Measurements from ENCODE around the gene C16orf95.
A peak's percentile ranks its signal among the peaks of the same experiment; 100 is the strongest.

C16orf95 gene

DNA sequence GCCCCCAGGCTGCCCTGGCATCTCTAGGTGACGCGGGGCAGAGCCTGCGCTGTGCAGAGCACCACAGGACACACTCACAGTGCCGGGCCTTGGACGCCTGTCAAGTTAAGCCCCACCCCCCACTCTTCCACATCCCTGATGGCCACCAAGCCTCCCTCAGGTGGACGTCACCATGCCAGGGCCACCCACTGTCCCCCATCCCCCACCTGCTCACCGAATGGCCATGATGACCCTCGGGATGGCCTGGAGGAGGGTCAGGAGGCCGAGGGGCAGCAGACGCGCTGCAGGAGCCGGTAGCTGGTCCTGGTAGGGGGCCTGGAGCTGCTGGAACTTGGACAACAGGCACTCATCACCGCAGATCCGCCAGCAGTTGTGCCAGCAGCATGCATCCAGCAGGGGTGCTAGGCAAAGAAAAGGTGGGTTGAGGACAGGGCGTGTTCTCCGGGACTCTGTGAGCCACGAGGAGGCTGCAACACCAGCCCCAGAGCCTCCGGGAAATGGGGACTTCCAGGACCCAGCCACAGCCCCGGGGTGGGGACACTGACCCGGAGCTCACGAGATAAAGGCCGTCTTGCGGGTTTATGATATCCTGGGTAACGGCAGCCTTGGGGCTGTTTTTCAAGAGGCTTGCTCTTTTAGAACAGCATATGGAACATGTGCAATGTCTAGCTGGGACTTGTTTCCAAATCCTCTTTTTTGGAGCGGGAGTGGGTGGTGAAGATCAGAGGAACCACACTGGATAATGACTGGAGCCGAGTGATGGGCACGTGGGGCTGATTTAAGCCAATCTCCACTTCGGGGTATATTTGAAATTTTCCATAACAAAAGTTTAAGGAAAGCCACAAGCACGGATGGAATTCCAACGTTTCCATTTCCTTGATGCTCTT is 11.4 kb downstream of the C16orf95 start:
- Histone ChIP-seq H3K4me1 (ENCODE audit: insufficient read depth, poor library complexity, severe bottlenecking) (no peaks in the 10 kb centered on the region), H3K9me3 (ENCODE audit: severe bottlenecking) (no peaks in the 10 kb centered on the region), H3K36me3 (ENCODE audit: low read depth) (no peaks in the 10 kb centered on the region), H3K4me3 (ENCODE audit: severe bottlenecking) (no peak overlapping the region), H3K27me3 (ENCODE audit: insufficient read depth, poor library complexity, severe bottlenecking) (no peaks in the 10 kb centered on the region), H3K27ac (ENCODE audit: poor library complexity, severe bottlenecking) (no peak overlapping the region)
- ATAC-seq (ENCODE audit: low read depth) (no peak; the same call in 2 of the 3 replicates), DNase-seq (ENCODE audit: low spot score) (no peak)
- TF ChIP-seq, protein P1, sequence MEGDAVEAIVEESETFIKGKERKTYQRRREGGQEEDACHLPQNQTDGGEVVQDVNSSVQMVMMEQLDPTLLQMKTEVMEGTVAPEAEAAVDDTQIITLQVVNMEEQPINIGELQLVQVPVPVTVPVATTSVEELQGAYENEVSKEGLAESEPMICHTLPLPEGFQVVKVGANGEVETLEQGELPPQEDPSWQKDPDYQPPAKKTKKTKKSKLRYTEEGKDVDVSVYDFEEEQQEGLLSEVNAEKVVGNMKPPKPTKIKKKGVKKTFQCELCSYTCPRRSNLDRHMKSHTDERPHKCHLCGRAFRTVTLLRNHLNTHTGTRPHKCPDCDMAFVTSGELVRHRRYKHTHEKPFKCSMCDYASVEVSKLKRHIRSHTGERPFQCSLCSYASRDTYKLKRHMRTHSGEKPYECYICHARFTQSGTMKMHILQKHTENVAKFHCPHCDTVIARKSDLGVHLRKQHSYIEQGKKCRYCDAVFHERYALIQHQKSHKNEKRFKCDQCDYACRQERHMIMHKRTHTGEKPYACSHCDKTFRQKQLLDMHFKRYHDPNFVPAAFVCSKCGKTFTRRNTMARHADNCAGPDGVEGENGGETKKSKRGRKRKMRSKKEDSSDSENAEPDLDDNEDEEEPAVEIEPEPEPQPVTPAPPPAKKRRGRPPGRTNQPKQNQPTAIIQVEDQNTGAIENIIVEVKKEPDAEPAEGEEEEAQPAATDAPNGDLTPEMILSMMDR (IDR thresholded peaks at IDR 0.05; ENCODE audit: poor library complexity, severe bottlenecking), result no peak

DNA sequence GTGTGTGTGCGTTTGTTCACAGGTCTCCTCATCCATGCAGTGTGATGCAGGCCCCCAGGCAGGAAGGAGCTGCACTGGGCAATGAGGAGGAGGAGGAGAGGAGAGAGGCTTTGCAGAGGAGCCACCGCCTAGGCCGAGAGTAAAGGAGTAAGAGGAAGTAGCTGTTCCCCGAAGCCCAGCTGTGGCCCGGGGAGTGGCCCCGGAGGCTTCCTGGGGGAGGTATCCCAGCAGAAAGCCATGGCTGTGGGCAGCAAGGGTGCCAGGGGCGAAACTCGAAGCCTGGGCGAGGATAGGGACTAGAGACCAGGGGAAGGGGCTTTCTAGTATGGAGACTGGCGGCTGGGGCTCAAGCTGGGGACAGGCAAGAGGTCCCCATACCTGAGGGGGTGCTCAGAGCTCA is 12.2 kb downstream of the C16orf95 start:
- TF ChIP-seq, protein P1 (IDR thresholded peaks at IDR 0.05; ENCODE audit: poor library complexity, severe bottlenecking), result no peak
- H3K27me3 ChIP-seq (ENCODE audit: insufficient read depth, poor library complexity, severe bottlenecking), result no peaks in the 10 kb centered on the region
- H3K4me1 ChIP-seq (ENCODE audit: insufficient read depth, poor library complexity, severe bottlenecking), result no peaks in the 10 kb centered on the region
- H3K36me3 ChIP-seq (ENCODE audit: low read depth), result no peaks in the 10 kb centered on the region
- DNase-seq (ENCODE audit: low spot score) (no peak), ATAC-seq (ENCODE audit: low read depth) (no peak)
- no peak overlapping the region for H3K27ac ChIP-seq (ENCODE audit: poor library complexity, severe bottlenecking)
- H3K4me3 ChIP-seq (ENCODE audit: severe bottlenecking), result no peak overlapping the region
- no peaks in the 10 kb centered on the region for H3K9me3 ChIP-seq (ENCODE audit: severe bottlenecking)

DNA sequence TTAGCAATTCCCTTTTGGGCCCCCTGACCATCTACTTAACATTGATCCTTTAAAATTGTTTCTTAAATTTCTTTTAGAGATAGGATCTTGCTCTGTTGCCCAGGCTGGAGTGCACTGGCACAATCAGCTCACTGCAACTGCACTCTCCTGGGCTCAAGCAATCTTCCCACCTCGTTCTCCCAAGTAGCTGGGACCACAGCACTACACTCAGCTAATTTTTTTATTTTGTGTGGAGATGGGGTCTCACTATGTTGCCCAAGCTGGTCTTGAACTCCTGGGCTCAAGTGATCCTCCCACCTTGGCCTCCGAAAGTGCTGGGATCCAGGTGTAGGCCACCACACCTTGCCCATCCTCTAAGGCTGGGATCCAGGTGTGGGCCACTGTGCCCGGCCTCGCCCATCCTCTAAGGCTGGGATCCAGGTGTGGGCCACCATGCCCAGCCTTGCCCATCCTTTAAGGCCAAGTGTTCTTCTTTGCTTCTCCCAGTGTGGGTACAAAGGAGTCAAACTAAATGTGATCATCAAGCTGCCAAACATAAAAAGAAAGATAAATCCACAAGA is 13.2 kb downstream of the C16orf95 start:
- no peaks in the 10 kb centered on the region for H3K27me3 ChIP-seq (ENCODE audit: insufficient read depth, poor library complexity, severe bottlenecking)
- no peak overlapping the region for H3K4me3 ChIP-seq (ENCODE audit: severe bottlenecking)
- H3K27ac ChIP-seq (ENCODE audit: poor library complexity, severe bottlenecking), result no peak overlapping the region
- no peaks in the 10 kb centered on the region for H3K9me3 ChIP-seq (ENCODE audit: severe bottlenecking)
- DNase-seq (ENCODE audit: low spot score) (peak; percentile 27), ATAC-seq (ENCODE audit: low read depth) (no peak)
- no peaks in the 10 kb centered on the region for H3K36me3 ChIP-seq (ENCODE audit: low read depth)
- no peaks in the 10 kb centered on the region for H3K4me1 ChIP-seq (ENCODE audit: insufficient read depth, poor library complexity, severe bottlenecking)
- TF ChIP-seq, protein P1 (IDR thresholded peaks at IDR 0.05; ENCODE audit: poor library complexity, severe bottlenecking), result no peak

DNA sequence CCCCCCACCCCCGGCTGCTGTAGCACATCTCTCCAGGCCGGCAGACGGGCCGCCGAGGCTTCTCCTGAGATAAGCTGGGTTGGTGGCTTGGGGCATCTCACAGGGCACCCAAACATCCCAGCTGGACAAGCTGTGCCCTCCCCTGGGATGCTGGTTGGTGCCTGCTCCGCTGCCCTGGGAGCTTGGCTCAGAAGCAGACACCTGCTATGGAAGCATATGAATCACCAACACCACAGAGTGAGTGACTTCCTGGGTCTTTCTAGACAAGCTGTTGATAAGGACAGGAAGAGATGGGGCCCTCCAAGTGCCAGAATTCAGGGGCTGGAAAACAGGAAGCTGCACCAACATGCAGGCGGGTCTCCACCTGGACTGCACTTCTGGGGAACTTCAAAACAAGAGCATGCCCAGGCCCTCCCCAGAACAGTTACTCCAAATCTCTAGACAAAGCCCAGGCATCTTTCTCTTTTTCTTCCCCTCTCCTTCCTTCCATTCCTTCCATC is 13.7 kb downstream of the C16orf95 start:
- peak; percentile 51; the same call in 1 of the 3 replicates for ATAC-seq (ENCODE audit: low read depth)
- TF ChIP-seq, protein P1 (IDR thresholded peaks at IDR 0.05; ENCODE audit: poor library complexity, severe bottlenecking), result no peak
- H3K36me3 ChIP-seq (ENCODE audit: low read depth), result no peaks in the 10 kb centered on the region
- no peaks in the 10 kb centered on the region for H3K9me3 ChIP-seq (ENCODE audit: severe bottlenecking)
- no peaks in the 10 kb centered on the region for H3K27me3 ChIP-seq (ENCODE audit: insufficient read depth, poor library complexity, severe bottlenecking)
- no peaks in the 10 kb centered on the region for H3K4me1 ChIP-seq (ENCODE audit: insufficient read depth, poor library complexity, severe bottlenecking)
- H3K4me3 ChIP-seq (ENCODE audit: severe bottlenecking), result no peak overlapping the region
- DNase-seq (ENCODE audit: low spot score), result no peak
- H3K27ac ChIP-seq (ENCODE audit: poor library complexity, severe bottlenecking), result no peak overlapping the region

Measured in RWPE2 (cell line).